Choroid plexus epithelial cell (primary cell): ENCODE data around the gene GPR152.
A peak's percentile ranks its signal among the peaks of the same experiment; 100 is the strongest.

Source experiments
- DNase-seq: peaks from one replicate; pipeline ENCODE4 v3.0.0-alpha.2; 2010; ENCODE audit warnings: low read depth
- H3K4me3 ChIP-seq: 2 replicates; pipeline ENCODE4 v1.5.1; 2011; ENCODE audit warnings: low read depth, mild to moderate bottlenecking, control low read depth, low read length, moderate library complexity
- TF ChIP-seq, protein P1 (sequence below): conservative IDR thresholded peaks from 2 replicates; pipeline ENCODE4 v1.5.1; 2011; ENCODE audit warnings: low read depth, mild to moderate bottlenecking, control low read depth, inconsistent platforms, low read length, moderate library complexity

GPR152 gene

GRCh38 chr11:67470337-67471002, 17.9 kb upstream of the GPR152 start:
- no peak overlapping the region for H3K4me3 ChIP-seq
- DNase-seq, result no peak
- TF ChIP-seq, protein P1, sequence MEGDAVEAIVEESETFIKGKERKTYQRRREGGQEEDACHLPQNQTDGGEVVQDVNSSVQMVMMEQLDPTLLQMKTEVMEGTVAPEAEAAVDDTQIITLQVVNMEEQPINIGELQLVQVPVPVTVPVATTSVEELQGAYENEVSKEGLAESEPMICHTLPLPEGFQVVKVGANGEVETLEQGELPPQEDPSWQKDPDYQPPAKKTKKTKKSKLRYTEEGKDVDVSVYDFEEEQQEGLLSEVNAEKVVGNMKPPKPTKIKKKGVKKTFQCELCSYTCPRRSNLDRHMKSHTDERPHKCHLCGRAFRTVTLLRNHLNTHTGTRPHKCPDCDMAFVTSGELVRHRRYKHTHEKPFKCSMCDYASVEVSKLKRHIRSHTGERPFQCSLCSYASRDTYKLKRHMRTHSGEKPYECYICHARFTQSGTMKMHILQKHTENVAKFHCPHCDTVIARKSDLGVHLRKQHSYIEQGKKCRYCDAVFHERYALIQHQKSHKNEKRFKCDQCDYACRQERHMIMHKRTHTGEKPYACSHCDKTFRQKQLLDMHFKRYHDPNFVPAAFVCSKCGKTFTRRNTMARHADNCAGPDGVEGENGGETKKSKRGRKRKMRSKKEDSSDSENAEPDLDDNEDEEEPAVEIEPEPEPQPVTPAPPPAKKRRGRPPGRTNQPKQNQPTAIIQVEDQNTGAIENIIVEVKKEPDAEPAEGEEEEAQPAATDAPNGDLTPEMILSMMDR, result no peak

GRCh38 chr11:67469508-67469811, 16.9 kb upstream of the GPR152 start:
- H3K4me3 ChIP-seq, result peak overlapping the region; percentile 83
- TF ChIP-seq, protein P1, result no peak
- no peak for DNase-seq

DNA sequence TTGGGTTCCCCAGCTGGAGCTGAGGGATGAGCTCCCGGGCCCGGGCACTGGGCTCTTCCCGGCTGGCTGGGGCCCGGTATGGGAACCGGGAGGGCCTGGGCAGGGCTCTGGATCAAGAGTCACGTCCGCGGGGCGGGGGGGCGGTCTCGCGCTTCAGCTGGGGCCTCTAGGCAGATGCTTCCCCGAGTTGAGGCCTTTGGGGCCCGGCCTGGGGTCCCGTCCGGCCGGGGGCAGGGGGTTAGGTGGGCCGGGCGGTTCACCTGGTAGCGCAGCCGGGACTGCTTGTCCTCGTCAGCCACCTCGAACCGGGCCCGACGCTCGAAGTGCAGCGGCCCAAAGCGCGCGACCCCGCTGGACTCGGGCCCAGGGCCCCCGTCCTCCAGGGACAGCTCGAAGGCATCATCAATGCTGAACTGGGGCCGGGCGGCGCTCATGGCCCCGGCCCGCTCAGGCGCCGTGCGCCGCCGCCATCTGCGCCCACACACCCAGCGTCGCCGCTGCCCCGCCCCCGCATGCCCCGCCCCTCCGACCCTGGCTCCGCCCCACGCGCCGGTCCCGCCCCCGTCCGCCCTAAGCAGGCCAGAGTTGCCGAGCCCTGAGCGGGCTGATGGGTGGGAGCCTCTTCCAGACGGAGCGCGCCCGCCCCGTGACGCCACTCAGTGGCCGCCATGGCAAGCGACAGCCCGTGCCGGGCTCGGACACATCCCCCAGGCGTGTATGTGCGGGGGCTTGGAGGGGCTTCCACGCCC, 16.4 kb upstream of the GPR152 start, which contains the start of gene TMEM134:
TMEM134 (minus strand) TSS at position 493 of the 749 bp plus-strand sequence; CDS start at position 434, 59 bp downstream.
- TF ChIP-seq, protein P1, result peak; percentile 38
- peak; percentile 93 for DNase-seq
- peak within 1 kb of the TSS; percentile 83 for H3K4me3 ChIP-seq

GRCh38 chr11:67468456-67468758, 15.9 kb upstream of the GPR152 start:
- TF ChIP-seq, protein P1, result no peak
- peak overlapping the region; percentile 83 for H3K4me3 ChIP-seq
- DNase-seq, result no peak

DNA sequence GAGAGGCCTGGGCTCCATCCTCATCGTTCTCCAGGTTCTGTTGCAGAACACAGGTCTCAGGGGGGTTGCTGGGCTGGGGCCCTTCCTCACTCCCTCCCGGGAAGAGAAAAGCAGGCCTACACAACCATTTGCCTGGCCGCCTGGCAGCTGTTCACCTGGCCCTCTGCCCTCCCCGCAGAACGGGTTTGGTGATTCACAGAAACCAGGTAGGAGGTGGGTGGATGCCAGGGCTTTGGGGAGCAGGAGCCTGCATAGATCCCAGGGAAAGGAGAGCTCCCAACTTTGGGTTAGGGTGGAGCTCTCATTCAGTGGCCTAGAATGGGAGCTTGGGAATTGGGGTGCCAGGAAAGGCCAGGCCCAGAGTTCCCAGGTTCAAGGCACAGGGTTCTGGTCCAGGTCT, 15.5 kb upstream of the GPR152 start:
- TF ChIP-seq, protein P1, result no peak
- H3K4me3 ChIP-seq, result peak overlapping the region; percentile 83
- DNase-seq, result no peak

GRCh38 chr11:67466962-67467771, 14.6 kb upstream of the GPR152 start:
- no peak for DNase-seq
- TF ChIP-seq, protein P1, result no peak
- H3K4me3 ChIP-seq, result no peak overlapping the region
